GM12878 (cell line): Measurements from ENCODE around the gene PROZ. TPM values are rescaled to one million over a fixed set of nuclear protein-coding genes. Genes with fewer than 3 reads are reported as not detected.

Experiments used
- ATAC-seq: fragments of 200-7000 bp; cut with Tn5 transposase; 3 replicates; pipeline ENCODE4 v1.9.1; 2020; ENCODE audit warnings: mild to moderate bottlenecking, moderate library complexity
- BruUV-seq: library from RNA; stranded (reverse); fragments of 400-500 nt; replicated peaks from 2 replicates; lab custom pipeline; 2021; lab: Mats Ljungman, UMichigan
- CTCF ChIA-PET: fragments of 300-600 bp; sonication (Branson Sonifier 250); formaldehyde crosslinking; extraction: SDS; loops from one replicate; lab custom pipeline; 2021; ENCODE audit warnings: inconsistent platforms; lab: Yijun Ruan, JAX
- POLR2A ChIA-PET: fragments of 350-600 bp; formaldehyde crosslinking; extraction: SDS; loops from one replicate; lab custom pipeline; 2021; ENCODE audit warnings: inconsistent platforms; lab: Charles Lee
- RAD21 ChIA-PET: fragments of 300-600 bp; sonication (Branson Sonifier 250); formaldehyde crosslinking; loops from one replicate; lab custom pipeline; 2023; ENCODE audit warnings: antibody characterized with exemption; ENCODE audit not compliant: unreplicated experiment; lab: Charles Lee
- SMC1A ChIA-PET: fragments of 300-600 bp; sonication (Branson Sonifier 250); formaldehyde crosslinking; loops from one replicate; lab custom pipeline; 2023; ENCODE audit not compliant: unreplicated experiment, uncharacterized antibody; lab: Charles Lee
- DNase-seq: peaks from one replicate; pipeline ENCODE4 v3.0.0-alpha.2; 2011; ENCODE audit warnings: low read depth, low spot score
- FAIRE-seq: peaks from 3 replicates; lab custom pipeline; 2011; peaks lifted over from hg19 to GRCh38; lab: Jason Lieb, UNC
- H2AFZ ChIP-seq: 2 replicates; pipeline ENCODE4 v1.6.0; 2011; ENCODE audit warnings: low read depth, low read length, control low read depth; ENCODE audit not compliant: control insufficient read depth
- H3K27ac ChIP-seq: 2 replicates; pipeline ENCODE4 v1.5.1; 2011; ENCODE audit warnings: control low read depth; ENCODE audit not compliant: control insufficient read depth, insufficient read depth
- H3K27me3 ChIP-seq, 2 experiments: replicated peaks in 1 of 2; 2 replicates each; pipeline versions ENCODE4 v1.6.0 to v1.6.1; 2011; ENCODE audit warnings: low read length in 1 of 2; ENCODE audit not compliant: control insufficient read depth in 2 of 2, insufficient read depth in 2 of 2
- H3K36me3 ChIP-seq, 2 experiments: 2 replicates each; pipeline ENCODE4 v1.5.1; 2011; ENCODE audit warnings: low read length in 1 of 2; ENCODE audit not compliant: control insufficient read depth in 2 of 2, insufficient read depth in 2 of 2
- H3K4me1 ChIP-seq: 2 replicates; pipeline ENCODE4 v1.6.1; 2011; ENCODE audit warnings: mild to moderate bottlenecking, low read length, moderate library complexity, mixed read lengths; ENCODE audit not compliant: control insufficient read depth, insufficient read depth
- H3K4me2 ChIP-seq: 2 replicates; pipeline ENCODE4 v1.6.0; 2011; ENCODE audit warnings: control low read depth; ENCODE audit not compliant: control insufficient read depth, insufficient read depth
- H3K4me3 ChIP-seq: fragments of 200-600 bp; sonication (generic); 2 replicates; pipeline ENCODE4 v1.5.1; 2016
- H3K79me2 ChIP-seq: 2 replicates; pipeline ENCODE4 v1.6.0; 2011; ENCODE audit warnings: low read length; ENCODE audit not compliant: control insufficient read depth, insufficient read depth
- H3K9ac ChIP-seq: 2 replicates; pipeline ENCODE4 v1.8.0; 2011; ENCODE audit warnings: low read length, control low read depth, mixed read lengths; ENCODE audit not compliant: control insufficient read depth, insufficient read depth
- H3K9me3 ChIP-seq: replicated peaks from 3 replicates; pipeline ENCODE4 v1.5.1; 2011; ENCODE audit warnings: mild to moderate bottlenecking, low read length; ENCODE audit not compliant: control insufficient read depth, insufficient read depth
- H4K20me1 ChIP-seq: 2 replicates; pipeline ENCODE4 v1.6.0; 2011; ENCODE audit not compliant: control insufficient read depth, insufficient read depth
- MLLT1 ChIP-seq: fragments of 450-650 bp; IDR thresholded peaks from 2 replicates; pipeline ENCODE4 v1.6.1; 2016; ENCODE audit warnings: mild to moderate bottlenecking
- NFXL1 ChIP-seq: fragments of 450-650 bp; IDR thresholded peaks from 2 replicates; pipeline ENCODE4 v1.6.1; 2017; ENCODE audit warnings: antibody characterized with exemption, mild to moderate bottlenecking, borderline replicate concordance
- PAX8 ChIP-seq: fragments of 450-650 bp; IDR thresholded peaks from 2 replicates; pipeline ENCODE4 v1.6.1; 2017; ENCODE audit warnings: mild to moderate bottlenecking, moderate library complexity
- RCOR1 ChIP-seq: conservative IDR thresholded peaks from 2 replicates; pipeline ENCODE4 v1.6.1; 2012; ENCODE audit warnings: low read depth, low read length, improper control_type of control experiment
- WRNIP1 ChIP-seq: IDR thresholded peaks from 2 replicates; pipeline ENCODE4 v1.6.1; 2011; ENCODE audit warnings: low read depth, low read length, improper control_type of control experiment, borderline replicate concordance
- ZBTB11 ChIP-seq: fragments of 450-650 bp; formaldehyde crosslinking; IDR thresholded peaks from 2 replicates; pipeline ENCODE4 v1.5.0; 2022; ENCODE audit warnings: mild to moderate bottlenecking, missing genetic modification characterization
- ZNF217 ChIP-seq: fragments of 450-650 bp; IDR thresholded peaks from 2 replicates; pipeline ENCODE4 v1.6.1; 2017; ENCODE audit warnings: antibody characterized with exemption, mild to moderate bottlenecking
- ZZZ3 ChIP-seq: IDR thresholded peaks from 2 replicates; pipeline ENCODE4 v1.6.1; 2011; ENCODE audit warnings: low read depth; ENCODE audit not compliant: control insufficient read depth, insufficient read length
- WGBS: methylation state at CpG from one replicate; pipeline ENCODE4 v1.1.6; 2016; ENCODE audit warnings: low lambda C conversion rate; ENCODE audit not compliant: insufficient replicate concordance, insufficient coverage; ENCODE audit errors: missing lambda C conversion rate; 5-methylcytosine and 5-hydroxymethylcytosine counted together
- in situ Hi-C: fragments of 300-500 bp; cut with MboI; formaldehyde crosslinking; loops from 9 replicates; pipeline ENCODE4 v1.14.3; 2018; ENCODE audit warnings: mixed read lengths
- intact Hi-C: fragments of 100-400 bp; cut with micrococcal nuclease; formaldehyde crosslinking; loops from one replicate; pipeline ENCODE4 v1.14.2; 2022; ENCODE audit not compliant: unreplicated experiment
- polyA plus RNA-seq, 11 experiments: library from polyadenylated mRNA; depleted of rRNA in 4 of 11; unstranded in 6 of 11; stranded (reverse) in 5 of 11; fragments of >200 nt; fragmentation: Nextera tagmentation in 4 of 11; fragmentation: Illumina TruSeq in 1 of 11; extraction: Ambion mirVana in 4 of 11; extraction: Trizol in 1 of 11; gene quantifications; 1 replicate in 1 of 11; 2 replicates in 10 of 11; pipeline versions ENCODE4 v1.2.1 to v1.2.3, GENCODE V29; 2011 to 2016; ENCODE audit warnings: inconsistent platforms in 2 of 11, missing spikeins in 2 of 11, low read depth in 1 of 11
- total RNA-seq, 4 experiments: library from RNA; depleted of rRNA in 3 of 4; stranded (reverse); fragments of >200 nt in 3 of 4; fragmentation: Illumina TruSeq in 1 of 4; extraction: Trizol in 1 of 4; gene quantifications; 2 replicates each; pipeline versions ENCODE4 v1.2.1 to v1.2.3, GENCODE V29; 2013 to 2021

The PROZ gene
- total and polyA plus RNA-seq, 10 of the 15 experiments (the other 5 are each of a cell fraction or from before 2014, with no cell fraction given): 0.07 to 0.24 (median 0.21) TPM; not detected in 7

- RAD21 ChIA-PET: no interaction called here
- Histone ChIP-seq H3K9ac (no peak overlapping the region), H3K36me3 (no peaks in the 10 kb centered on the region), H2AFZ (no peak overlapping the region), H3K79me2 (no peaks in the 10 kb centered on the region), H3K4me1 (no peaks in the 10 kb centered on the region), H3K27me3 (no peaks in the 10 kb centered on the region), H3K4me2 (no peak overlapping the region), H3K4me3 (no peak overlapping the region), H4K20me1 (no peaks in the 10 kb centered on the region), H3K27ac (no peak overlapping the region), H3K9me3 (peaks cover 1% of the 10 kb centered on the region; the same call in 1 of the 3 replicates)
- intact Hi-C loops: no loop called here
- BruUV-seq: no TSS peak
- POLR2A ChIA-PET: no interaction called here
- CTCF ChIA-PET: no interaction called here
- TF ChIP-seq WRNIP1 (no peak), PAX8 (no peak)
- FAIRE-seq (no peak), DNase-seq (no peak), ATAC-seq (no peak)
- in situ Hi-C loops: no loop called here
- WGBS: 61% methylated on average over 48 of the region's 99 CpGs
- SMC1A ChIA-PET: no interaction called here
These were observed 48.2 kb upstream of the PROZ start for GRCh38 chr13:113110048-113110851.

DNA sequence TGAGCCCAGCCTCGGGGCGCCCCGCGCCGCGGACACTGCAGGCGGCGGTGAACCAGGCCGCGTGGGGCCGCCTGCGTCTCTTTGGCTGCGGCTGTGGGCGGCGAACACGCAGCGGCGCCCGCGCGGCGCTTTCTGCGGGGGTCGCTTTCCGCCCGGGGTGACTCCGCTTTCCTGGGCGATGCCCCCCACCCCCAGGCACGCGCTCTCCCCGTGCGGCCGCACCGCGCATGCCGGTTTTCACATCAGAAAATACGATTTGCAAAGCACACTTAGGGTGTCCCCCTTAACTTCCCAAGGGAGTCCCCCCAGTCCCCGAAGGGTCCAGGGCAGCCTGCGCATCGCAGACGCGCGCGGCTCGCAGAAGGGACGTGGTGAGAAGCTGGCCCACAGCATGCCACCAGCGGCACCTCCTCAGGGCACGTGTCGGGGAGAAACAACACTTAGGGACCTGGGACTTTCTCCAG is 47.6 kb upstream of the PROZ start:
- Histone ChIP-seq H3K9ac (no peak overlapping the region), H3K27ac (no peak overlapping the region), H3K9me3 (peaks cover 1% of the 10 kb centered on the region; the same call in 1 of the 3 replicates), H2AFZ (no peak overlapping the region), H3K79me2 (no peaks in the 10 kb centered on the region), H3K4me1 (no peaks in the 10 kb centered on the region), H3K4me2 (no peak overlapping the region), H3K27me3 (no peaks in the 10 kb centered on the region), H4K20me1 (no peaks in the 10 kb centered on the region), H3K36me3 (no peaks in the 10 kb centered on the region), H3K4me3 (no peak overlapping the region)
- ATAC-seq (no peak), FAIRE-seq (no peak), DNase-seq (no peak)
- RAD21 ChIA-PET: no interaction called here
- CTCF ChIA-PET: no interaction called here
- 85% methylated on average over 31 of the region's 49 CpGs for WGBS
- BruUV-seq: no TSS peak
- POLR2A ChIA-PET: no interaction called here
- intact Hi-C loops: no loop called here
- no peak for TF ChIP-seq ZZZ3
- TF ChIP-seq ZBTB11: no peak
- no peak for TF ChIP-seq NFXL1
- TF ChIP-seq RCOR1: no peak
- TF ChIP-seq MLLT1: no peak
- no peak for TF ChIP-seq ZNF217
- in situ Hi-C loops: no loop called here
- SMC1A ChIA-PET: no interaction called here
